Naive thymus-derived CD4-positive, alpha-beta T cell (primary cell): ENCODE results near the gene TRAIP. TPM values are rescaled to one million over a fixed set of nuclear protein-coding genes. Genes with fewer than 3 reads are reported as not detected.
A peak's percentile ranks its signal among the peaks of the same experiment; 100 is the strongest.
"Not testable (repeated sequence)": the region's sequence is repeated elsewhere in the genome, so short reads cannot be mapped to it uniquely, and the experiment has no call there.

Source experiments
- ATAC-seq: fragments of 150-1000 bp; cut with Tn5 transposase; 2 replicates; pipeline ENCODE4 v1.10.0; 2021; ENCODE audit warnings: mild to moderate bottlenecking, moderate library complexity
- CTCF ChIA-PET: fragments of 350-600 bp; sonication (Branson Sonifier 250); formaldehyde crosslinking; loops from one replicate; lab custom pipeline; 2021; ENCODE audit warnings: antibody characterized with exemption; lab: Charles Lee
- POLR2A ChIA-PET: fragments of 350-600 bp; sonication (Branson Sonifier 250); formaldehyde crosslinking; loops from one replicate; lab custom pipeline; 2021; ENCODE audit warnings: antibody characterized with exemption, inconsistent platforms; lab: Charles Lee
- DNase-seq, 9 donors: peaks; one replicate each; pipeline versions ENCODE4 v3.0.0 to v3.0.0-alpha.2; 2020 to 2022; ENCODE audit warnings: mixed read lengths in 1 of 9
- H3K27ac ChIP-seq: one replicate; pipeline ENCODE4 v1.7.0; 2013; ENCODE audit warnings: mild to moderate bottlenecking, low read depth, low read length, moderate library complexity
- H3K27me3 ChIP-seq, 2 donors: one replicate each; pipeline ENCODE4 v1.7.0; 2013; ENCODE audit warnings: low read length in 2 of 2, mild to moderate bottlenecking in 2 of 2, moderate library complexity in 2 of 2; ENCODE audit not compliant: control insufficient read depth in 2 of 2, insufficient read depth in 2 of 2
- H3K36me3 ChIP-seq, 3 experiments: 1 replicate in 2 of 3; 2 replicates in 1 of 3; pipeline ENCODE4 v1.7.0; 2013; ENCODE audit warnings: low read length in 3 of 3, mild to moderate bottlenecking in 3 of 3, moderate library complexity in 1 of 3; ENCODE audit not compliant: insufficient read depth in 3 of 3, control insufficient read depth in 2 of 3
- H3K4me1 ChIP-seq, 2 donors: one replicate each; pipeline ENCODE4 v1.7.0; 2013; ENCODE audit warnings: low read length in 2 of 2, mild to moderate bottlenecking in 2 of 2, moderate library complexity in 1 of 2; ENCODE audit not compliant: control insufficient read depth in 2 of 2, insufficient read depth in 2 of 2
- H3K4me3 ChIP-seq: 2 replicates; pipeline ENCODE4 v1.7.0; 2013; ENCODE audit warnings: mild to moderate bottlenecking, low read length
- H3K9me3 ChIP-seq, 3 experiments: 1 replicate in 2 of 3; 2 replicates in 1 of 3; pipeline ENCODE4 v1.7.0; 2013; ENCODE audit warnings: low read length in 3 of 3; ENCODE audit not compliant: control insufficient read depth in 2 of 3
- H3K27ac Mint-ChIP-seq, 9 donors: one replicate each; pipeline ENCODE4 v1.8.0; 2020 to 2022; ENCODE audit warnings: mixed read lengths in 9 of 9, mild to moderate bottlenecking in 8 of 9, moderate library complexity in 5 of 9, inconsistent platforms in 2 of 9
- H3K27me3 Mint-ChIP-seq, 5 donors: one replicate each; pipeline ENCODE4 v1.8.0; 2021 to 2022; ENCODE audit warnings: mixed read lengths in 5 of 5, mild to moderate bottlenecking in 1 of 5
- H3K36me3 Mint-ChIP-seq, 5 donors: one replicate each; pipeline ENCODE4 v1.8.0; 2020 to 2022; ENCODE audit warnings: mixed read lengths in 5 of 5, mild to moderate bottlenecking in 3 of 5, inconsistent platforms in 1 of 5
- H3K4me1 Mint-ChIP-seq, 7 donors: one replicate each; pipeline ENCODE4 v1.8.0; 2020 to 2022; ENCODE audit warnings: mixed read lengths in 7 of 7, mild to moderate bottlenecking in 3 of 7, inconsistent platforms in 1 of 7
- H3K4me3 Mint-ChIP-seq, 10 donors: one replicate each; pipeline ENCODE4 v1.8.0; 2020 to 2022; ENCODE audit warnings: mild to moderate bottlenecking in 10 of 10, mixed read lengths in 10 of 10, moderate library complexity in 6 of 10, inconsistent platforms in 2 of 10
- H3K9me3 Mint-ChIP-seq, 11 donors: one replicate each; pipeline ENCODE4 v1.8.0; 2020 to 2022; ENCODE audit warnings: mixed read lengths in 11 of 11, mild to moderate bottlenecking in 4 of 11, inconsistent platforms in 1 of 11, moderate library complexity in 1 of 11
- intact Hi-C, 2 donors: fragments of 100-400 bp; cut with micrococcal nuclease; formaldehyde crosslinking; loops; one replicate each; pipeline ENCODE4 v1.15.1; 2023
- polyA plus RNA-seq, 2 donors: library from polyadenylated mRNA; unstranded; fragments of 300-500 nt; fragmentation: Illumina TruSeq; gene quantifications; one replicate each; pipeline ENCODE4 v1.2.3, GENCODE V29; 2021
- total RNA-seq, 6 experiments: library from RNA in 5 of 6; stranded (reverse) in 5 of 6; gene quantifications; 1 replicate in 5 of 6; 2 replicates in 1 of 6; pipeline ENCODE4 v1.2.3 and lab custom pipeline; 2021 to 2026

Gene TRAIP
- total and polyA plus RNA-seq, 7 experiments from 2014 or later, result 2.7 to 22.5 (median 5.5) TPM

DNA sequence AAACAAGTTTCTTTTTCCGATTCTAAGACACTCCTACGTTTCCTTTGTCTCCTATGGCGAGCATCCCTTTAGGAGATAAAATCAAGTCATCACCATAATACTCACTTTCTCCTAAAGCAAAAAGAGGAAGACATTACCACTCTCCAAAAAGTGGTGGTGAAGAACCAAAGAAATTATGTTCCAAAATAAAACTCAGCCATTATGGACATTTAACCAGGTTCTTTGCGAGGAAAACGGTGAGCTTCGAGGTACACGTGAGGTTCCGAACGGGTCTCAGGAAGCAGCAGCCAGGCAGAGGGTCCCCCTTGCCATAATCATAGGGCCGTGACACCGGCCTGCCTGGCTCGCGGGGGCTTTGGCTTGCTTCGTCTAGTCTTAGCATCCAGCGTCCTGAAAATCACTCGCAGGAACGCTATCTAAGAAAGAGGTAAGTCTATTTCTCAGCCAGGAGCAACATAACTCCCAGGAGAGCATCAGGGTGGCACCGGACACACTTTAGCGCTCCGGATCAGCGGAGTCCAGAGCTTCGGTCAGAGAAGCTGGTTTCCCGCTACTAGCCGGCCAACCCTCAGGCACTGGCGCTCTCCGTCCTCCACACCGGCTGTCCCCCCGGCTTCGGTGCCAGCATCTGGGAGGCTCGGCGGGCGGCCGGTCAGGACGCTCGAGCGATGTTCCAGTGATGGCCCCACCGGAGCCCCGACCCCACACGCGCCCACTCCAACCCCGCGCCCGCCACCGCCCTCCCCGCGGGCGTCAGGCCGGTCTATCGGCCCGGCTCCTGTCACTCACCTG is 70.6 kb downstream of the TRAIP start:
- peaks cover 0 to 4% (median 0%) of the 10 kb centered on the region in 11 donors for H3K9me3 Mint-ChIP-seq

DNA sequence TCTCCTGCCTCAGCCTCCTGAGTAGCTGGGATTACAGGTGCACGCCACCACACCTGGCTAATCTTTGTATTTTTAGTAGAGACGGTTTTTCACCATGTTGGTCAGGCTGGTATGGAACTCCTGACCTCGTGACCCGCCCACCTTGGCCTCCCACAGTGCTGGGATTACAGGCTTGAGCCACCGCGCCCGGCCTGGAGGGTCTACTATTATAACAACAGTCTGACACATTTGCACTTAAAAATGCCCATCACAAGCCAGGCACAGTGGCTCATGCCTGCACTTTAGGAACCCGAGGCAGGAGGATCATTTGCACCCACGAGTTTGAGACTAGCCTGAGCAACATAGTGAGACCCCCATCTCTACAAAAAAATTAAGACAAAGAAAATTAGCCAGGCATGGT is 74.1 kb downstream of the TRAIP start:
- ChIA-PET CTCF (interaction anchor here (0.7 to 1.5 kb wide), 3 partner anchors 19 to 58 kb away, joined by 3 to 5 read pairs (median 4); no protein-coding TSS in a partner anchor), POLR2A (interaction anchor here (1.3 kb wide), 1 partner anchor 58 kb away, joined by 3 read pairs; the partner anchor contains the start of gene GMPPB)
- H3K4me1 Mint-ChIP-seq, result peaks cover 37 to 72% (median 50%) of the 10 kb centered on the region in 7 donors
- H3K27me3 ChIP-seq, DNase-seq, ATAC-seq, H3K27ac ChIP-seq, H3K9me3 ChIP-seq, H3K4me3 ChIP-seq, H3K9me3 Mint-ChIP-seq, intact Hi-C loops, H3K27me3 Mint-ChIP-seq: not testable (repeated sequence)
- peaks cover 0 to 24% (median 11%) of the 10 kb centered on the region in 5 donors for H3K36me3 Mint-ChIP-seq
- peak overlapping the region in 5 of 10 donors; percentile 6 to 61 (median 25) for H3K4me3 Mint-ChIP-seq
- H3K27ac Mint-ChIP-seq, result peak overlapping the region in 2 of 9 donors; percentile 5 to 80
- peaks cover 0 to 14% (median 0%) of the 10 kb centered on the region in 3 experiments for H3K36me3 ChIP-seq
- peaks cover 15 to 19% of the 10 kb centered on the region in 2 donors for H3K4me1 ChIP-seq

More for the DNA sequence above, 70.6 kb downstream of the TRAIP start:
- ChIA-PET CTCF (interaction anchor here (0.6 to 2.1 kb wide), 2 partner anchors 17 to 232 kb away, joined by 3 to 10 read pairs; partner anchors contain the start of gene INKA1), POLR2A (interaction anchor here (0.6 to 4.1 kb wide), 8 partner anchors 11 to 107 kb away, joined by 3 to 25 read pairs (median 4); partner anchors contain the start of genes AMIGO3, GMPPB and INKA1)
- Histone ChIP-seq H3K27me3 (no peaks in the 10 kb centered on the region), H3K36me3 (peaks cover 0 to 12% (median 0%) of the 10 kb centered on the region in 3 experiments), H3K9me3 (no peaks in the 10 kb centered on the region), H3K4me3 (peak overlapping the region; percentile 80), H3K4me1 (peaks cover 12% of the 10 kb centered on the region in 2 donors), H3K27ac (peak overlapping the region; percentile 95)
- DNase-seq (peak in 4 of 9 donors; percentile 39 to 44 (median 40)), ATAC-seq (peak; percentile 27)
- Mint-ChIP-seq H3K27ac (peak overlapping the region; percentile 82 to 100 (median 93)), H3K4me1 (peaks cover 21 to 56% (median 39%) of the 10 kb centered on the region in 7 donors), H3K27me3 (peaks cover 0 to 6% (median 0%) of the 10 kb centered on the region in 5 donors), H3K36me3 (peaks cover 0 to 16% (median 4%) of the 10 kb centered on the region in 5 donors), H3K4me3 (peak overlapping the region; percentile 91 to 99 (median 94))
- intact Hi-C loops, result loop anchor here (1.0 to 5.0 kb wide), 12 partner anchors 17 to 514 kb away; partner anchors contain the start of genes GMPPB (in 2 of the 2), AMIGO3 (in 1 of the 2), APEH (in 1 of the 2) and DAG1 (in 1 of the 2)

DNA sequence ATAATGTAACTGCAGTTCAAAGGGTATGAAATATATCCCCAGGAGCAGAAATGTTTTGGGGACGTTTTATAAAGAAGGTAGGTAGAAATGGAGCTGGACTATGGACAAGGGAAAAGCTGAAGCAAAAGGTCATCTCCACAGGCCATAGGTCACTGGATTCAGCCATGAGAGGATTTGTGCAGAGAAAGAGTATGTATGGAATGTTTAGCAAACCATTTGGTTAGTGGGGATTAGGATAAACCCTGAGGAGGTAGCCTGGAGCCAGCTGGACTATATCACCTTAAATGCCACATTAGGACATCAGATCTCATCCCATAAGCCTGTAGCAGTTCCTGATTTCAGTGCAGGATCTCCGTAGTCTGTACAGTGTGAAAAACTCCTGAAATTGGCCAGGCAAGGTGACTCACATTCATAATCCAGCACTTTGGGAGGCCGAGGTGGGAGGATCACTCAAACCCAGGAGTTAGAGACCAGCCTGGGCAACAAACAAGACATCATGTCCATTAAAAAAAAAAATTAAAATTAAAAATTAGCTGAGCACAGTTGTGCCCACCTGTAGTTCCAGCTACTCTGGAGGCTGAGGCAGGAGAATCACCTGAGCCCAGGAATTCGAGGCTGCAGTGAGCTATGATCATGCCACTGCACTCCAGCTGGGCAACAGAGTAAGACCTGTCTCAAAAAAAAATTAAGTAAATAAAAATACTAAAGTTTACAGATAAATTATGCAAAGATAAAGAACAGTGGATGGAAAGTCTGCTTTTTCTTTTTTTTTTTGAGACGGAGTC is 74.8 kb downstream of the TRAIP start:
- H3K9me3 ChIP-seq, result no peaks in the 10 kb centered on the region
- Mint-ChIP-seq H3K4me1 (peaks cover 32 to 68% (median 48%) of the 10 kb centered on the region in 7 donors), H3K9me3 (no peaks in the 10 kb centered on the region), H3K27me3 (no peaks in the 10 kb centered on the region), H3K4me3 (peak overlapping the region in 4 of 10 donors; percentile 10 to 65 (median 22)), H3K36me3 (peaks cover 0 to 24% (median 14%) of the 10 kb centered on the region in 5 donors), H3K27ac (peak overlapping the region in 2 of 9 donors; percentile 58 to 72)
- ChIA-PET POLR2A (interaction anchor here (1.1 to 1.3 kb wide), 2 partner anchors 32 to 57 kb away, joined by 3 read pairs; partner anchors contain the start of genes GMPPB and UBA7), CTCF (interaction anchor here (0.7 to 1.5 kb wide), 3 partner anchors 20 to 59 kb away, joined by 3 to 5 read pairs (median 4); no protein-coding TSS in a partner anchor)
- H3K27me3 ChIP-seq, result no peaks in the 10 kb centered on the region
- no peak overlapping the region for H3K4me3 ChIP-seq
- DNase-seq (no peak), ATAC-seq (no peak)
- H3K36me3 ChIP-seq, result peaks cover 0 to 19% (median 0%) of the 10 kb centered on the region in 3 experiments
- H3K4me1 ChIP-seq, result peaks cover 13 to 19% of the 10 kb centered on the region in 2 donors
- intact Hi-C loops, result no loop called here
- H3K27ac ChIP-seq, result no peak overlapping the region

DNA sequence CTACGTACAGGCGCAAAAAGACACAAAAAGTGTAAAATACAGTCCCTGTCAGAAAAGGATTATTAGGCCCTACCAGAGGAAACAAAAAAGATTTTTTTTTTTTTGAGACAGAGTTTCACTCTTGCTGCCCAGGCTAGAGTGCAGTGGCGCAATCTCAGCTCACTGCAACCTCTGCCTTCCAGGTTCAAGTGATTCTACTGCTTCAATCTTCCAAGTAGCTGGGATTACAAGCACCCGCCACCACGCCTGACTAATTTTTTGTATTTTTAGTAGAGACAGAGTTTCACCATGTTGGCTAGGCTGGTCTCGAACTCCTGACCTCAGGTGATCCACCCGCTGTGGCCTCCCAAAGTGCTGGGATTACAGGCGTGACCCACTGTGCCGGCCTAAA is 75.4 kb downstream of the TRAIP start:
- Mint-ChIP-seq H3K36me3 (peaks cover 0 to 24% (median 16%) of the 10 kb centered on the region in 5 donors), H3K4me3 (peak overlapping the region in 6 of 10 donors; percentile 13 to 70 (median 44)), H3K4me1 (peaks cover 32 to 69% (median 51%) of the 10 kb centered on the region in 7 donors), H3K27ac (peak overlapping the region in 3 of 9 donors; percentile 63 to 76 (median 72))
- H3K27me3 ChIP-seq, H3K27ac ChIP-seq, ATAC-seq, CTCF ChIA-PET, H3K4me3 ChIP-seq, DNase-seq, H3K27me3 Mint-ChIP-seq, H3K9me3 Mint-ChIP-seq, H3K9me3 ChIP-seq, intact Hi-C loops: not testable (repeated sequence)
- Histone ChIP-seq H3K4me1 (peaks cover 13 to 19% of the 10 kb centered on the region in 2 donors), H3K36me3 (peaks cover 0 to 15% (median 0%) of the 10 kb centered on the region in 3 experiments)
- POLR2A ChIA-PET, result interaction anchor here (1.1 to 1.3 kb wide), 2 partner anchors 32 to 57 kb away, joined by 3 read pairs; partner anchors contain the start of genes GMPPB and UBA7

DNA sequence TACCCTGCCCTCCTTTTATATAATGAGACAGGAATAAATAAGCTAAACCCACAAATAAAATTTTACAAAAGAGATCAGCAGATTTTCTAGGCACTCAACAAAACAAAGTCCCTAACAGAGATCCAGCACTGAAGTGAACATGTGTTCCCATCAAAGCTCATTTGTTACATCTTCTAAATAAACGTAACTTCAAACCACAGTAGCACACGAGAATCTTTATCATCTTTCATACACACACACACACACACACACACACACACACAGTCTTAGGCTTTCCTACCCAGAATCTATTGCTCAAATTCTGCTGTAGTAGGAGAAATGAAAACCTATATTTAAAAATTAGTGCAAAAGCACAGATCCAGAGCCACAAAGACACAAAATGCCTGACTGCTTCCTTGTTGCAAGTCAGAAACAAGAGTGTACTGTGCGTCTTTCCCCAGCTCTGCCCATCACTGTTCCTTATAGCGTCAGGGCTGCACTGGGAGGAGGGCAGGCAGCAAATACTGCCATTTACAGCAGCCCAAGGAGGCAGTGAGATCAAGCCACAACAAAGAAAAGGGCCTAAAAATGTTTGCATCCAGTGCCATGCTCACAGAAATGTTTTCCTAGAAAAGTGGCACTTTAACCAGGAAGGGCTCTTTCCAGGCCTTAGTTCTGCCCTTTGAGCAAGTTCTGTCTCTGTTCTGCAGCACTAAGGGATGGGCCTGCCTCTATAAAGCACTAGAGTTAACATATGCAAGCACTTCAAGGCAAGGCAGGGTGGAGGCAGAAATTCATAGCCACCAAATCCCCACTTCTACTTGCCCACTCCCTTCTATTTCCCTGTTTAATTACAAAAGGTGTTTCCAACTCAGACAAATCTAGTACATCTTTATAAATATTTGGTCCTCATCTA is 76.0 kb downstream of the TRAIP start:
- intact Hi-C loops, result no loop called here
- peak overlapping the region in 9 of 10 donors; percentile 4 to 81 (median 41) for H3K4me3 Mint-ChIP-seq
- H3K36me3 ChIP-seq, result peaks cover 0 to 14% (median 0%) of the 10 kb centered on the region in 3 experiments
- POLR2A ChIA-PET, result no interaction called here
- no peaks in the 10 kb centered on the region for H3K27me3 Mint-ChIP-seq
- H3K27me3 ChIP-seq, result no peaks in the 10 kb centered on the region
- H3K9me3 ChIP-seq, result no peaks in the 10 kb centered on the region
- no peak overlapping the region for H3K4me3 ChIP-seq
- H3K36me3 Mint-ChIP-seq, result peaks cover 0 to 20% (median 18%) of the 10 kb centered on the region in 5 donors
- no peak for ATAC-seq
- peaks cover 13 to 18% of the 10 kb centered on the region in 2 donors for H3K4me1 ChIP-seq
- CTCF ChIA-PET, result no interaction called here
- no peak overlapping the region for H3K27ac ChIP-seq
- DNase-seq, result peak in 1 of 9 donors; percentile 17
- no peaks in the 10 kb centered on the region for H3K9me3 Mint-ChIP-seq
- peak overlapping the region in 8 of 9 donors; percentile 32 to 79 (median 68) for H3K27ac Mint-ChIP-seq
- H3K4me1 Mint-ChIP-seq, result peaks cover 27 to 69% (median 54%) of the 10 kb centered on the region in 7 donors
